IPS-15b (cell line): ENCODE results near the gene CCL15.
"Not testable (repeated sequence)": the region's sequence is repeated elsewhere in the genome, so short reads cannot be mapped to it uniquely, and the experiment has no call there.

ENCODE experiments used
- H3K27me3 ChIP-seq: one replicate; pipeline ENCODE4 v1.6.1; 2013; ENCODE audit warnings: low read length; ENCODE audit not compliant: control insufficient read depth, insufficient read depth
- H3K36me3 ChIP-seq: one replicate; pipeline ENCODE4 v1.6.1; 2013; ENCODE audit warnings: low read length; ENCODE audit not compliant: control insufficient read depth, insufficient read depth
- H3K4me1 ChIP-seq: one replicate; pipeline ENCODE4 v1.6.1; 2013; ENCODE audit warnings: mild to moderate bottlenecking, low read length; ENCODE audit not compliant: control insufficient read depth, insufficient read depth
- H3K4me3 ChIP-seq: one replicate; pipeline ENCODE4 v1.5.1; 2013; ENCODE audit warnings: low read depth, low read length
- H3K9ac ChIP-seq: one replicate; pipeline ENCODE4 v1.6.1; 2013; ENCODE audit warnings: low read depth, mild to moderate bottlenecking, low read length
- H3K9me3 ChIP-seq: one replicate; pipeline ENCODE4 v1.6.1; 2013; ENCODE audit warnings: mild to moderate bottlenecking, low read length; ENCODE audit not compliant: control insufficient read depth, insufficient read depth

Gene CCL15

GRCh38 chr17:36014946-36015345 lies 13.6 kb upstream of the CCL15 start:
- H3K9me3 ChIP-seq: no peaks in the 10 kb centered on the region
- no peaks in the 10 kb centered on the region for H3K36me3 ChIP-seq
- H3K4me3 ChIP-seq: no peak overlapping the region
- no peak overlapping the region for H3K9ac ChIP-seq
- H3K27me3 ChIP-seq: peaks cover 3% of the 10 kb centered on the region
- no peaks in the 10 kb centered on the region for H3K4me1 ChIP-seq

DNA sequence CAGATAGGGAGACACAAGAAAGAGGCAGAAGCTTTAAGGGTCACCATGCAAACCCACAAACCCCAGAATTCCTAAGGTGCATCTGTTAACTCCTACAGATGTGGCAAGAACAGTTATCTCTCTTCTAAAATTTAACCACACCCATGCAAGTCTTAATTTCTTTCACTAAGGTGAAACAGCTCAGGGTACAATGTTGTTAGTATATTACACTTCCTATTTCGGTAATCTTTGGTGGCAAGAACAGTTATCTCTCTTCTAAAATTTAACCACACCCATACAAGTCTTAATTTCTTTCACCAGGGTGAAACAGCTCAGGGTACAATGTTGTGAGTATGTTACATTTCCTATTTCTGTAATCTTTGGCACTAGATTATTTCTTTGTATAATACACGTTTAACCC lies 9.8 kb upstream of the CCL15 start:
- no peaks in the 10 kb centered on the region for H3K27me3 ChIP-seq
- H3K4me3 ChIP-seq: no peak overlapping the region
- H3K4me1 ChIP-seq: no peaks in the 10 kb centered on the region
- H3K36me3 ChIP-seq: no peaks in the 10 kb centered on the region
- no peaks in the 10 kb centered on the region for H3K9me3 ChIP-seq
- no peak overlapping the region for H3K9ac ChIP-seq

- H3K9me3 ChIP-seq: no peaks in the 10 kb centered on the region
- no peak overlapping the region for H3K4me3 ChIP-seq
- no peak overlapping the region for H3K9ac ChIP-seq
- H3K27me3 ChIP-seq: no peaks in the 10 kb centered on the region
- no peaks in the 10 kb centered on the region for H3K36me3 ChIP-seq
- no peaks in the 10 kb centered on the region for H3K4me1 ChIP-seq
Measured at GRCh38 chr17:36008998-36009665, 7.8 kb upstream of the CCL15 start.

DNA sequence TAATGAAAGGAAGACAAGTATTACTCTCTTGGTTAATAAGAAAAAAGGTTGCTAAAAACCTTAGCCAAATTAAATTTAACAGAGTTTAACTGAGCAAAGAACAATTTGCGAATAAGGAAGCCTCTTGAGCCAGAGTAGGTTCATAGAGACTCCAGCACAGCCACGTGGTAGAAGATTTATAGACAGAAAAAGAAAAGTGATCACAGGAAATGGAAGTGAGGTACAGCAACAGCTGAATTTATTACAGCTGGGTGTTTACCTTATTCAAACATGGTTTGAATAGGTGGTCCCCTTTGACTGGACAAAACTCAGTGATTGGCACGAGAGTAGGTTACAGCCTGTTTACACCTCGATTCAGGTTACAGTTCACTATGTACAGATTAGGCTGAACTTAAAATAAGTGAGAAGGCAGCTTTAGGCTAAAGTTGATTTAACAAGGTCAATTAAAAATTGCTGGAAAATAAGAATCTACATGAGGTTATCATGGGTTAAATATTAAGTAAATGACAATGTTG lies 3.3 kb upstream of the CCL15 start:
- H3K9me3 ChIP-seq: no peaks in the 10 kb centered on the region
- H3K4me1 ChIP-seq: no peaks in the 10 kb centered on the region
- H3K27me3 ChIP-seq: no peaks in the 10 kb centered on the region
- no peak overlapping the region for H3K9ac ChIP-seq
- H3K4me3 ChIP-seq: no peak overlapping the region
- no peaks in the 10 kb centered on the region for H3K36me3 ChIP-seq

- no peak overlapping the region for H3K9ac ChIP-seq
- H3K4me1 ChIP-seq: no peaks in the 10 kb centered on the region
- H3K4me3 ChIP-seq: no peak overlapping the region
- no peaks in the 10 kb centered on the region for H3K27me3 ChIP-seq
- no peaks in the 10 kb centered on the region for H3K9me3 ChIP-seq
- H3K36me3 ChIP-seq: no peaks in the 10 kb centered on the region
Measured at GRCh38 chr17:36002631-36003030, 1.3 kb upstream of the CCL15 start.

- Histone ChIP-seq H3K36me3 (no peaks in the 10 kb centered on the region), H3K4me1 (no peaks in the 10 kb centered on the region), H3K9me3 (no peaks in the 10 kb centered on the region), H3K27me3 (no peaks in the 10 kb centered on the region), H3K4me3 (no peak overlapping the region), H3K9ac (no peak overlapping the region)
Measured at GRCh38 chr17:36001862-36002603, 680 bp upstream of the CCL15 start.

GRCh38 chr17:36000732-36001109 lies 632 bp downstream of the CCL15 start:
- Histone ChIP-seq H3K9me3 (no peaks in the 10 kb centered on the region), H3K4me3 (no peak overlapping the region), H3K4me1 (no peaks in the 10 kb centered on the region), H3K9ac (no peak overlapping the region), H3K27me3 (no peaks in the 10 kb centered on the region), H3K36me3 (no peaks in the 10 kb centered on the region)

DNA sequence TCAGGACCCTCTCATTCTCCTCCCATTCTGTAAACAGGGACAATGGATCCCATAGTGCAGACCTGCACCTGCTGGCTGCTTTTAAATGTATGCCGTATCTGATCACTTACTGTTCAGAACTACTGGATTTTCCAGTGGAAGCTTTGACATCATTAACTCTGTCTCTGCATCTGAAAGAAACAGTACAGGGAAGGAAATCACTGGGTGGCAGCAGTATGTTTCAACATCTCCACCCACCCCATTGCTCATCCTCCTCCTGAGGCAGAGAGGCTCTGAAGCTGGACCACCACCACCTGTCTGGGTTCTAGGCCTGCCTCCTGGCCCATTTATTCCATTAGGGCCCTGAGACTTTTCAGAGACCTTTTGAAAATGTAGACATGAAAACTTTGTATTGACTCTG lies 2.6 kb downstream of the CCL15 start:
- Histone ChIP-seq H3K9ac (no peak overlapping the region), H3K36me3 (no peaks in the 10 kb centered on the region), H3K4me3 (no peak overlapping the region), H3K4me1 (no peaks in the 10 kb centered on the region), H3K9me3 (no peaks in the 10 kb centered on the region), H3K27me3 (no peaks in the 10 kb centered on the region)

DNA sequence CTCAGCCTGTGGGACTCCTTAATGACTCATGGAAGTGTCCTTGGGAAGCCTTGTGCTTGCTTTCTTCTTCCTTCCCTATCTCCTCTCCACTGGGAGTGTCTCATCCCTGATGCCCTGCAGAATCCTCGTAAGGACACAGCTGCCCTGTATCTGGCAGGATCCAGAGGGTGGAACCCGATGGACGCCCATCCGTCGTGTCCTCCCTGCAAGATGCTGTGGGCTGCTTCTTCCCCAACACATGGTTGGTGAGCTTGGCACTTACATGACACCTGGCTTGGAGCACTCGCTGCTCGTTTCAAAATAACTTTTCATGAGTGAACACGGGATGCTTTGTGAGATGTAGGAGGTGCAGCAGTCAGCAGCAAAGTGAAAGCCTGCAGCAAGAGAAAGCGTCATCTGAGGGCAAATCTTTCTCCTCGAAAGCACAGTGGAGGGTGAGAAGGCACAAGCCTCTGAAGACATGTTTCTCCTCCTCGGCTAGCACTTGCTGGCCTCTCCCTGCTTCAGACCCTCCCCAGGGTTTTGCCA lies 3.3 kb downstream of the CCL15 start:
- H3K9me3 ChIP-seq: no peaks in the 10 kb centered on the region
- H3K4me3 ChIP-seq: no peak overlapping the region
- H3K27me3 ChIP-seq: no peaks in the 10 kb centered on the region
- no peaks in the 10 kb centered on the region for H3K4me1 ChIP-seq
- H3K36me3 ChIP-seq: no peaks in the 10 kb centered on the region
- H3K9ac ChIP-seq: no peak overlapping the region

- not testable (repeated sequence) for H3K36me3 ChIP-seq, H3K27me3 ChIP-seq, H3K9me3 ChIP-seq, H3K9ac ChIP-seq, H3K4me1 ChIP-seq, H3K4me3 ChIP-seq
Measured at GRCh38 chr17:35995346-35995745, 6.0 kb downstream of the CCL15 start.

- Histone ChIP-seq H3K9ac (no peak overlapping the region), H3K9me3 (no peaks in the 10 kb centered on the region), H3K4me1 (no peaks in the 10 kb centered on the region), H3K36me3 (no peaks in the 10 kb centered on the region), H3K27me3 (no peaks in the 10 kb centered on the region), H3K4me3 (no peak overlapping the region)
Measured at GRCh38 chr17:35991075-35991474, 10.3 kb downstream of the CCL15 start.

- H3K9ac ChIP-seq: no peak overlapping the region
Measured at GRCh38 chr17:35988164-35988563, 13.2 kb downstream of the CCL15 start.

More at GRCh38 chr17:35988164-35988563, 13.2 kb downstream of the CCL15 start:
- Histone ChIP-seq H3K27me3 (no peaks in the 10 kb centered on the region), H3K9me3 (no peaks in the 10 kb centered on the region), H3K4me3 (no peak overlapping the region), H3K4me1 (no peaks in the 10 kb centered on the region), H3K36me3 (no peaks in the 10 kb centered on the region)
